GM19328 (cell line): ENCODE results near the gene EGR1.
A peak's percentile ranks its signal among the peaks of the same experiment; 100 is the strongest.

Experiments
- ATAC-seq: cut with Tn5 transposase; IDR thresholded peaks from one replicate; pipeline ENCODE4 v1.9.1; 2021; ENCODE audit warnings: mild to moderate bottlenecking, moderate library complexity; ENCODE audit not compliant: unreplicated experiment

Gene EGR1

GRCh38 chr5:138452720-138453119 is 12.6 kb upstream of the EGR1 start:
- no peak for ATAC-seq

GRCh38 chr5:138453590-138453989 is 11.7 kb upstream of the EGR1 start:
- ATAC-seq, result no peak

GRCh38 chr5:138454121-138454520 is 11.2 kb upstream of the EGR1 start:
- ATAC-seq, result no peak

GRCh38 chr5:138455232-138455930 is 9.9 kb upstream of the EGR1 start:
- no peak for ATAC-seq

GRCh38 chr5:138457531-138458275 is 7.6 kb upstream of the EGR1 start:
- ATAC-seq, result no peak

GRCh38 chr5:138458384-138458783 is 6.9 kb upstream of the EGR1 start:
- ATAC-seq, result no peak

GRCh38 chr5:138458856-138459255 is 6.4 kb upstream of the EGR1 start:
- ATAC-seq, result no peak

- ATAC-seq, result no peak
These were observed 5.9 kb upstream of the EGR1 start for GRCh38 chr5:138459311-138459933.

- ATAC-seq, result no peak
These were observed 5.1 kb upstream of the EGR1 start for GRCh38 chr5:138460032-138460693.

GRCh38 chr5:138461343-138462125 is 3.7 kb upstream of the EGR1 start:
- ATAC-seq, result no peak

GRCh38 chr5:138463419-138464007 is 1.8 kb upstream of the EGR1 start:
- ATAC-seq, result no peak

- ATAC-seq, result peak; percentile 43
These were observed 1.3 kb upstream of the EGR1 start for GRCh38 chr5:138464008-138464387.

- peak; percentile 76 for ATAC-seq
These were observed 655 bp upstream of the EGR1 start for GRCh38 chr5:138464388-138465260.

- ATAC-seq, result no peak
These were observed 1.0 kb downstream of the EGR1 start for GRCh38 chr5:138466125-138466899.

GRCh38 chr5:138466900-138467710 is 1.8 kb downstream of the EGR1 start:
- no peak for ATAC-seq

- no peak for ATAC-seq
These were observed 2.4 kb downstream of the EGR1 start for GRCh38 chr5:138467711-138468132.

GRCh38 chr5:138468133-138468965 is 3.1 kb downstream of the EGR1 start:
- ATAC-seq, result no peak
